Coronary artery (tissue), 2 donors: ENCODE data around the gene TLE6.
"Not testable (repeated sequence)": the region's sequence is repeated elsewhere in the genome, so short reads cannot be mapped to it uniquely, and the experiment has no call there.

ENCODE experiments used
- DNase-seq: peaks from one replicate; pipeline ENCODE4 v3.0.0-alpha.2; 2017; ENCODE audit warnings: low spot score
- H3K27ac ChIP-seq, 2 donors: fragments of 200-600 bp; sonication (generic); one replicate each; pipeline ENCODE4 v1.5.1; 2016 to 2019
- H3K4me3 ChIP-seq: fragments of 200-600 bp; sonication (generic); 2 replicates; pipeline ENCODE4 v1.5.1; 2016; ENCODE audit warnings: mild to moderate bottlenecking, moderate library complexity
- CTCF ChIP-seq: fragments of 200-600 bp; sonication (generic); IDR thresholded peaks from one replicate; pipeline ENCODE4 v1.5.1; 2019; ENCODE audit warnings: antibody characterized with exemption

The TLE6 gene

GRCh38 chr19:3034656-3035541, 57.5 kb downstream of the TLE6 start:
- DNase-seq, result no peak
- Histone ChIP-seq H3K27ac (peak overlapping the region; percentile 51 to 85), H3K4me3 (peak overlapping the region; percentile 72)
- TF ChIP-seq CTCF, result no peak

GRCh38 chr19:3035542-3036118, 58.3 kb downstream of the TLE6 start:
- peak overlapping the region; percentile 72 for H3K4me3 ChIP-seq
- peak overlapping the region; percentile 85 to 93 for H3K27ac ChIP-seq
- TF ChIP-seq CTCF, result no peak
- DNase-seq, result peak; percentile 99

GRCh38 chr19:3036119-3036976, 59.0 kb downstream of the TLE6 start:
- TF ChIP-seq CTCF, result no peak
- H3K4me3 ChIP-seq, result peak overlapping the region; percentile 72
- peak; percentile 94 for DNase-seq
- H3K27ac ChIP-seq, result peak overlapping the region; percentile 85 to 93

GRCh38 chr19:3036977-3037544, 59.7 kb downstream of the TLE6 start:
- peak overlapping the region; percentile 85 to 93 for H3K27ac ChIP-seq
- H3K4me3 ChIP-seq, DNase-seq: not testable (repeated sequence)

GRCh38 chr19:3038214-3038613, 60.9 kb downstream of the TLE6 start:
- Histone ChIP-seq H3K4me3 (no peak overlapping the region), H3K27ac (no peak overlapping the region)
- DNase-seq, result no peak
- TF ChIP-seq CTCF, result no peak

GRCh38 chr19:3039125-3039524, 61.8 kb downstream of the TLE6 start:
- Histone ChIP-seq H3K27ac (no peak overlapping the region), H3K4me3 (no peak overlapping the region)
- no peak for DNase-seq
- TF ChIP-seq CTCF, result no peak

GRCh38 chr19:3039641-3040077, 62.3 kb downstream of the TLE6 start:
- no peak for TF ChIP-seq CTCF
- no peak overlapping the region for H3K27ac ChIP-seq
- no peak overlapping the region for H3K4me3 ChIP-seq
- no peak for DNase-seq
